ENCODE data around the gene EPB41L4A.
"Not testable (repeated sequence)": the region's sequence is repeated elsewhere in the genome, so short reads cannot be mapped to it uniquely, and the experiment has no call there.

Gene EPB41L4A

GRCh38 chr5:112385566-112385965, 33.5 kb downstream of the EPB41L4A start:
- Mint-ChIP-seq H3K4me1 (ENCODE audit: low read depth) (no peaks in the 10 kb centered on the region), H3K27ac (no peak overlapping the region), H3K27me3 (peaks cover 4% of the 10 kb centered on the region), H3K36me3 (no peaks in the 10 kb centered on the region), H3K4me3 (no peak overlapping the region), H3K9me3 (ENCODE audit: low read depth) (no peaks in the 10 kb centered on the region)

- H3K4me1 Mint-ChIP-seq (ENCODE audit: low read depth) = no peaks in the 10 kb centered on the region
- H3K9me3 Mint-ChIP-seq (ENCODE audit: low read depth) = no peaks in the 10 kb centered on the region
- H3K27ac Mint-ChIP-seq = no peak overlapping the region
- H3K4me3 Mint-ChIP-seq = no peak overlapping the region
- H3K36me3 Mint-ChIP-seq = no peaks in the 10 kb centered on the region
- peaks cover 2% of the 10 kb centered on the region for H3K27me3 Mint-ChIP-seq
These were observed 34.6 kb downstream of the EPB41L4A start for GRCh38 chr5:112384523-112384922.

GRCh38 chr5:112382886-112383285, 36.2 kb downstream of the EPB41L4A start:
- Mint-ChIP-seq H3K27me3 (no peaks in the 10 kb centered on the region), H3K9me3 (ENCODE audit: low read depth) (no peaks in the 10 kb centered on the region), H3K4me3 (no peak overlapping the region), H3K36me3 (no peaks in the 10 kb centered on the region), H3K27ac (no peak overlapping the region), H3K4me1 (ENCODE audit: low read depth) (no peaks in the 10 kb centered on the region)

GRCh38 chr5:112381521-112381920, 37.6 kb downstream of the EPB41L4A start:
- no peaks in the 10 kb centered on the region for H3K4me1 Mint-ChIP-seq (ENCODE audit: low read depth)
- no peak overlapping the region for H3K4me3 Mint-ChIP-seq
- H3K27ac Mint-ChIP-seq = no peak overlapping the region
- H3K36me3 Mint-ChIP-seq = no peaks in the 10 kb centered on the region
- peaks cover 1% of the 10 kb centered on the region for H3K27me3 Mint-ChIP-seq
- no peaks in the 10 kb centered on the region for H3K9me3 Mint-ChIP-seq (ENCODE audit: low read depth)

GRCh38 chr5:112379542-112380325, 39.3 kb downstream of the EPB41L4A start:
- H3K4me3 Mint-ChIP-seq = no peak overlapping the region
- no peaks in the 10 kb centered on the region for H3K9me3 Mint-ChIP-seq (ENCODE audit: low read depth)
- peaks cover 1% of the 10 kb centered on the region for H3K27me3 Mint-ChIP-seq
- H3K27ac Mint-ChIP-seq = no peak overlapping the region
- no peaks in the 10 kb centered on the region for H3K4me1 Mint-ChIP-seq (ENCODE audit: low read depth)
- no peaks in the 10 kb centered on the region for H3K36me3 Mint-ChIP-seq

GRCh38 chr5:112374818-112375217, 44.3 kb downstream of the EPB41L4A start:
- H3K4me1 Mint-ChIP-seq (ENCODE audit: low read depth) = no peaks in the 10 kb centered on the region
- peaks cover 10% of the 10 kb centered on the region for H3K27me3 Mint-ChIP-seq
- no peaks in the 10 kb centered on the region for H3K36me3 Mint-ChIP-seq
- no peak overlapping the region for H3K4me3 Mint-ChIP-seq
- H3K9me3 Mint-ChIP-seq (ENCODE audit: low read depth) = no peaks in the 10 kb centered on the region
- H3K27ac Mint-ChIP-seq = no peak overlapping the region

GRCh38 chr5:112374356-112374755, 44.7 kb downstream of the EPB41L4A start:
- H3K4me3 Mint-ChIP-seq = no peak overlapping the region
- H3K4me1 Mint-ChIP-seq (ENCODE audit: low read depth) = no peaks in the 10 kb centered on the region
- H3K36me3 Mint-ChIP-seq = no peaks in the 10 kb centered on the region
- H3K27ac Mint-ChIP-seq = no peak overlapping the region
- peaks cover 10% of the 10 kb centered on the region for H3K27me3 Mint-ChIP-seq
- H3K9me3 Mint-ChIP-seq (ENCODE audit: low read depth) = no peaks in the 10 kb centered on the region

- H3K4me3 Mint-ChIP-seq = no peak overlapping the region
- H3K36me3 Mint-ChIP-seq = no peaks in the 10 kb centered on the region
- H3K9me3 Mint-ChIP-seq (ENCODE audit: low read depth) = no peaks in the 10 kb centered on the region
- no peak overlapping the region for H3K27ac Mint-ChIP-seq
- peaks cover 10% of the 10 kb centered on the region for H3K27me3 Mint-ChIP-seq
- H3K4me1 Mint-ChIP-seq (ENCODE audit: low read depth) = no peaks in the 10 kb centered on the region
These were observed 45.2 kb downstream of the EPB41L4A start for GRCh38 chr5:112373885-112374284.

GRCh38 chr5:112372543-112372942, 46.5 kb downstream of the EPB41L4A start:
- Mint-ChIP-seq H3K9me3 (ENCODE audit: low read depth) (no peaks in the 10 kb centered on the region), H3K27me3 (peaks cover 10% of the 10 kb centered on the region), H3K4me3 (no peak overlapping the region), H3K36me3 (no peaks in the 10 kb centered on the region), H3K27ac (no peak overlapping the region), H3K4me1 (ENCODE audit: low read depth) (no peaks in the 10 kb centered on the region)

GRCh38 chr5:112371067-112371466, 48.0 kb downstream of the EPB41L4A start:
- Mint-ChIP-seq H3K4me1 (ENCODE audit: low read depth) (no peaks in the 10 kb centered on the region), H3K36me3 (no peaks in the 10 kb centered on the region), H3K27me3 (peaks cover 8% of the 10 kb centered on the region), H3K4me3 (no peak overlapping the region), H3K27ac (no peak overlapping the region), H3K9me3 (ENCODE audit: low read depth) (no peaks in the 10 kb centered on the region)

- Mint-ChIP-seq H3K36me3 (no peaks in the 10 kb centered on the region), H3K4me1 (ENCODE audit: low read depth) (no peaks in the 10 kb centered on the region), H3K9me3 (ENCODE audit: low read depth) (no peaks in the 10 kb centered on the region), H3K27ac (no peak overlapping the region), H3K4me3 (no peak overlapping the region), H3K27me3 (no peaks in the 10 kb centered on the region)
These were observed 51.7 kb downstream of the EPB41L4A start for GRCh38 chr5:112367400-112367799.

GRCh38 chr5:112366987-112367386, 52.1 kb downstream of the EPB41L4A start:
- no peaks in the 10 kb centered on the region for H3K27me3 Mint-ChIP-seq
- H3K36me3 Mint-ChIP-seq = no peaks in the 10 kb centered on the region
- no peaks in the 10 kb centered on the region for H3K9me3 Mint-ChIP-seq (ENCODE audit: low read depth)
- no peak overlapping the region for H3K4me3 Mint-ChIP-seq
- H3K4me1 Mint-ChIP-seq (ENCODE audit: low read depth) = no peaks in the 10 kb centered on the region
- no peak overlapping the region for H3K27ac Mint-ChIP-seq

GRCh38 chr5:112360740-112361139, 58.3 kb downstream of the EPB41L4A start:
- not testable (repeated sequence) for H3K27me3 Mint-ChIP-seq; H3K9me3 Mint-ChIP-seq (ENCODE audit: low read depth); H3K27ac Mint-ChIP-seq; H3K4me1 Mint-ChIP-seq (ENCODE audit: low read depth); H3K36me3 Mint-ChIP-seq; H3K4me3 Mint-ChIP-seq

- H3K27me3 Mint-ChIP-seq = peaks cover 3% of the 10 kb centered on the region
- H3K27ac Mint-ChIP-seq = no peak overlapping the region
- no peaks in the 10 kb centered on the region for H3K9me3 Mint-ChIP-seq (ENCODE audit: low read depth)
- no peak overlapping the region for H3K4me3 Mint-ChIP-seq
- no peaks in the 10 kb centered on the region for H3K36me3 Mint-ChIP-seq
- H3K4me1 Mint-ChIP-seq (ENCODE audit: low read depth) = no peaks in the 10 kb centered on the region
These were observed 62.7 kb downstream of the EPB41L4A start for GRCh38 chr5:112356178-112356956.

GRCh38 chr5:112355058-112355685, 63.9 kb downstream of the EPB41L4A start:
- H3K4me1 Mint-ChIP-seq (ENCODE audit: low read depth) = no peaks in the 10 kb centered on the region
- no peak overlapping the region for H3K4me3 Mint-ChIP-seq
- no peaks in the 10 kb centered on the region for H3K9me3 Mint-ChIP-seq (ENCODE audit: low read depth)
- H3K27me3 Mint-ChIP-seq = peaks cover 3% of the 10 kb centered on the region
- H3K27ac Mint-ChIP-seq = no peak overlapping the region
- no peaks in the 10 kb centered on the region for H3K36me3 Mint-ChIP-seq
